HG02678 (cell line): ENCODE data around the gene ETNK2.
A peak's percentile ranks its signal among the peaks of the same experiment; 100 is the strongest.

ENCODE experiments used
- ATAC-seq: cut with Tn5 transposase; IDR thresholded peaks from one replicate; pipeline ENCODE4 v1.9.1; 2021; ENCODE audit warnings: mild to moderate bottlenecking, moderate library complexity; ENCODE audit not compliant: unreplicated experiment

The ETNK2 gene

DNA sequence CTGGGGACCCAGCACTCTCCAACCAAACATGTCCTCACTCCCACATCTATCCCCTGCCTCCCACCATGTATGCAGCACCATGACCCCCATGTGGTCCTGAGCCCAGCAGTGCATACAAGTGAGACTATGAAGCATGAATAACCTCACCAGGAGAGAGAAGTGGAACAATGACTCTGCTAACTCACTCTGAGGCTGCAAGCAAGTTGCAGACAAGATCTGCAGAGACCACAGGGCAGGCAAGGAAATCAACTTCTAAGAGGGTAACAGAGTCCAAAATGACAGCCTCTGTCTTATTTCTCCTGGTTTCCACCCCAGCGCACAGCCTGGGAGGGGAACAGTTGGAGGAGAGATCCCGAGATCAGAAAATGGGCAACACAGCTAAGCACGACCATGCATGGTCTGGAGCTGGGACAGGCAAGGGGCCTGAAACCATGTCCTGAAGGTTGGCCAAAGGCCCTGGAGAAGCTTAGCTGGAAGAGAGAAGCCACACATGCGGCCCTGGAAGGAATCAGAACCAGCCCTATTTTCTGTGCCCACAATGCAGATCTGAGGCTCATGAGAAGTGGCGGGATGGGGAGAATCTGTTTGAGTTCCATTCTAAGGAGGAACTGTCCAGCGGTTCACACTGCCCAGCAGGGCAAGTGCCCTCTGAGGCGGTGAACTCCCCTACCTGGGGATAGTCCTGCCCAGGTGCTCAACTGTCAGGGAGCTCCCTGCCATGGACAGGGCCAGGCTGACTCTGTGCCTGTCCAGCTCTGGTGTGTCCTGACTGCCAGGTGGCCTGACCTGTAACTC, 26.8 kb upstream of the ETNK2 start:
- ATAC-seq = no peak

DNA sequence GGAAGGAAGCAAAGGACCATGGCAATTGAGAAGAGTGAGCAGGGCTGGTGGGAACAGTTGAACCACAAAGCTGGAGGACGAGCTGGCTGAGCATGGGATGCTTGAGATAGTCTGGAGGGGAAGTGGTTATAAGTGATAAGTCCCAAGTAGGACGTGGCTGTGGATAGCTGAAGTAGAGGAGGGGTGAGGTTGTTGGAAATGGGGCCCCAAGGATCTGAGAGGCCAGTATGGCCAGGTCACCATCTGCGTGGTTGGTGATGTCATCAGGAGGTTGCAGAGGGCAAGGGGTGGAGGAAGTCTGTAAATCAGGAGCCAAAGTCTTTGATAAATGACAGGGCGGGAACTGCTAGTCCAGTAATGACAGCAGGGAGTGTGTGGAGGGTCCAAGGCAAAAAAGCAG, 25.3 kb upstream of the ETNK2 start:
- ATAC-seq = no peak

DNA sequence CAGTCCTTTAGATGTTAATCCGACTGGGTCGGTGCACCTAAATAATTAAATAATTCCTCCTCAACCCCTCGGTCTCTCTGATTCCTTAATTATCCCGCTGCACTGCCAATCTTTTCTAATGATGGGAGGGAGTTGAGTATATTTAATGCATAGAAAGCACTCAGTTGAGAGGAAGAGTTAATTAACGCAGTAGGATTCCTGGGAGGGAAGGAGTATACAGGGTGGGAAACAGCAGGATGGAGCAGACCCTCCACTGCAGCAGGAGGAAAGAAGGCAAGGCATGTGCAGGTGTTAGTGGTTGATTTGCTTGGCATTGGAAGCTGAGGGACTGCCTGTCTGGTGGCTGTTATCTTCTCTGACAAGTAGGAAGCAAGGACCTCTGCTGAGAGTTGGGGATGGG, 24.2 kb upstream of the ETNK2 start:
- no peak for ATAC-seq

DNA sequence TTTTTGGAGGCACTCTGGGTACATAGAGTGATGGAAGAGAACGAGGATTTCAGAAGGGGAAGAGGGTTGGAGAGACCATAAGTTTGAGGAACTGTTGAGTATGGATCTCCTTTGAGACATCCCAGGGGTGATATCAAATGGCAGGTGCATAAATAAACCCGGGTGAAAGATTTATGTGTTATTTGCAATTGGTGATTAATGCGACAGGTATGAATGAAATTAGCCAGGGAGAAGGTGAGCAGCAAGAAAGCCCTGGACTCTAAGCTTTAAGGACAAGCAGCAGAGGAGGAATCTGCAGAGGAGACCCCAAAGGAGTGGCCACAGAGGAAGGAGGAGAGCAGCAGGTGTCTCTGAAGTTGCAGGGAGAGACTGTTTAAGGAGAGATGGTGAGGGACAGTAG, 23.1 kb upstream of the ETNK2 start:
- ATAC-seq = no peak

DNA sequence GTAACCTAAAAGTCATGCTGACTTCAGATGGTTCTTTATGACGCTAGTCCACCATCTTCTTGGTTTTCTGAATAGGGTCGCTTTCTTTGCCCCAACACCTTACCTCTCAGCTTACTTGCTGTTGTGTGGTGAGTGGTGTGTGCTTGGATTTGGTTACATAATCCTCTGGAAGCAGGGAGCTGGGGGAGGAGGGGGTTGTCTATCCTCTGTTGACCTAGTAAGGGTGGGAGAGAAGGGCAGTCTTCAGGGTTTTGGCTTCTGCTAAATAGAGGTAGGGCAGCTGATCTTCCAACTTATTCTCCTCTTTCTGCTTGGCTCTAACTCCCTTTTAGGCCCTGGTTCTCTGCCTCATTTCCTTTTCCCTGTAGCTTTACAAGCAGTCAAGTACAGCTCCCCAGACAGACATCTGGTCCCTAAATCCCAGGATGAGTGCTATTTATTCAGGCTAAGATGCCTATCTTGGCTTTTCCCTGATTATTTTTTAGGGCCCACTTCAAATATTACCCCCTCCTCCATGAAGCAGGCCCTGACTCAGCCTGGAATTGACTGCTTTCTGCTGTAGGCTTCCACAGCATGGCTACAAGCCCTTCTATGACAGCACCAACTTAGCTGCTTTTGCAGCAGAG, 20.7 kb upstream of the ETNK2 start:
- no peak for ATAC-seq

DNA sequence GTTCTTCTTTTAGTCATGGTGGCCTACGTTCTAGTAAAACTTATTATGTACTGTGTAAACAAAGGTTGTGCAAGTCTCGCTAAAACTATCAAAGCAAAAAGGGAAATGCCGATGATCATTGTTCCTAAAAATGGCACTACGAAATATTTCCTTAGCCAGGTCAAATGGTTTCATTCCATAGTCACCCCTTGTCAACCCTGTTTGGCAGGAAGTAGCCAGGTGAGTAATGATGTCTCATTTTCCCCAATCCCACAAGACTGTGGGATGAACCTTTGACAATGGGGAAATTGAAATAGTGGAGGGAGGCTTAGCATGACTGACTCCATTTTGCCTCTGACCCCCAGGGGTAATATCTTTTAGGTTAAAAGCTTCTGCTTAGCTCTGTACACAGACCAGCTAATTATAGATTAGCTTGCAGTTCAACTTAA, 19.9 kb upstream of the ETNK2 start:
- ATAC-seq = no peak

DNA sequence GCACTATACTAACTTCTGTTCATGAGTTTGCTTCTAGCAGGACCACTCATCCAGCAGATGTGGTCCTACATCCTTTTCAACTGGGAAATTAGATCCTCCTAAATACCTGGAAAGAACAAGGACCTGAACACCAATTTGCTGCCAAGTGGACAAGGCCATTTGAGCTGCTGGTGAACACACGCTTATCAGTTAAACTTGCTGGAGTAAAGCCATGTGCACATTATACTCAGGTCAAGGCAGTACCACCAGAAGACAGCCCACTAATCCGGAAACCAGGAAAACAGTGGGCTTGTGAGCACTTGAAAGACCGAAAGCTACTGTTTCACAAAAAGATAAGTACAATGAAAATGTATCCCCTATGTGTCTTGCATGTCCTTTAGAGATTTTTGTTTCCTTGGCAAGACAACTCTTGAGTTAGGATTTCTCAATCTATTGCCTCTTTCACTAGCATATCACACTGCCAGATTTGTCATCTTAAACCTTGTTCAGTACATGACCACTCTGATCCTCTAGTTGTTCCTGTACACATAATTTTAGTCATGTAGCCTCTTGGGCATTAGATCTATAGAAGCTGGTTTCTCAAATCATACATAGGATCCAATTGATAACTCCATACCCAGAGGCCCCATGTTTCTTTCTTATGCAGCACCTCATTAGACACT, 18.8 kb upstream of the ETNK2 start:
- no peak for ATAC-seq

DNA sequence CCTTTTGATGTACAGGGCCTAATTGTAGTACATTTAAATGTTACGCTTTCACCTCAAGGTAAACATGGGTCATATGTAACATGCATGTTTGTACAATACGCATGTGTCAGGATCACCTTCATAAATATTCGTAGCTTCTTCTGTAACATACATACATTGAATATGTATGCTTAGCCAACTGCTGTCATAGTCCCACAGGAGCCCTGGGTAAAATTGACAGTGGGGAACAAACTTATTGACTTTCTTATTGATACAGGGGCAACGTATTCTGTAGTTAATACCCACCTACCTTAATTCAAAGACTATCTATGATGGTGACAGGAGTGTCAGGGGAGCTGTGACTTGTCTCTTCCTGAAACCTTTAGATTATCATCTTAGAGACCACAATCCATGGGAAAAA, 18.0 kb upstream of the ETNK2 start:
- ATAC-seq = no peak

DNA sequence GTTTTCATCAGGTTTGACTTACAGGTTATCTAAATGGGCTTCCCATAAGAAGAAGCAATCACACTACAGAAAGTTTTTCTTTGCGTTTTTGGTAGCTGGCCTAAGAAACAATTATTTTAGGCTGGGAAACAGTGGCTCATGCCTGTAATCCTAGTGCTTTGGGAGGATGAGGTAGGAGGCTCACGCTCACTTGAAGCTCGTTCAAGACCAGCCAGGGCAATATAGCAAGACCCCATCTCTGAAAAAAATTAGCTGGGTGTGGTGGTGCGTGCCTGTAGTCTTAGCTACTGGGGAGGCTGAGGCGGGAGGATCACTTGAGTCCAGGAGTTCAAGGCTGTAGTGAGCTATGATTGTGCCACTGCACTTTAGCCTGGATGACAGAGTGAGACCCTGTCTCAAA, 15.9 kb upstream of the ETNK2 start:
- ATAC-seq = no peak

DNA sequence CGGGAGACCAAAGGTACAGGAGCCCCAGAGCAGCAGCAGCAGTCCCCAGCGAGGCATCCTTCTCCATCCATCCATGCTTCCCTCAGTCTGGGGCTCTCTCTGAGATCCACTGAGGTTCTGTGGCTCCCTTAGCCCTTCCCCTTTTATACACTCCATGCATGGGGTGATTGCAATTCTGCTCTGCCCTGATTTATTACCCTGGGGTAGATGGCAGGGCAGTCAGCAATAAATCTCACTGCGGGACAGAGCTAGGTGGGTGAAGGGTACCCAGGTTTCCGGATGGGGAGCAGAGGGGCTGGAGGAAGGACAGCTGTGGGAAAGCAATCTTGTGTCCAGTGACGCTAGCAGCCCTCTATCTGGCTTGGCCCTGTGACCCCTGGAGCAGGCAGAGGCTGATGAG, 14.4 kb upstream of the ETNK2 start, which contains the start of gene REN:
REN (minus strand) TSS at position 119 of the 400 bp plus-strand sequence; CDS start at position 75, 44 bp downstream.
- no peak for ATAC-seq

DNA sequence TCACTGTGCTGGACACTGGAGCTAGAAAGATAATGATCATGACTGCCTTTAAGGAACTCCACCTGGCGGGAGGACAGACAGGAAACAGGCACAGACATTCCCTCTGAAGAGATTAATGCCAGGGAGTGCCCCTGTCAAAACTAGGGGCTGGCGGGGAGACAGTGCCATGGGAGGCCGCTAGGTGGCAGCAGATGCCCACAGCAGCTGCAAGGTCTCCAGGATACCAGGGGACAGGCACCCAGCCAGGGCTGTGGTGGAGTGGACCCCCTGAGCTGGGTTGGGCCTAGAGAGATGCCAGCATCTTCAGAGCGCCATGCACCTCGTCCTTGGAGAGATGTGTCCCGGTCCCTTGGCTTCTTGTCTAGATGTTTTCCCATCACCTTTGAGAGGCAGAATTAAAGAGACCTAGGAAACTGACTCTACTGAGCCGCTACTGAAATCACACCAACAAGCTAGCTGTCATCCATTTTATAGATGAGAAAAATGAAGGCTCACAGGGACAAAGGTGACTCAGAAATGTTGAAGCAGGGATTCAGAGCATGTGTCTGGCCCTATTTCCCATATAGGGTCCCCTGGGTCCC, 10.7 kb upstream of the ETNK2 start:
- peak; percentile 58 for ATAC-seq

DNA sequence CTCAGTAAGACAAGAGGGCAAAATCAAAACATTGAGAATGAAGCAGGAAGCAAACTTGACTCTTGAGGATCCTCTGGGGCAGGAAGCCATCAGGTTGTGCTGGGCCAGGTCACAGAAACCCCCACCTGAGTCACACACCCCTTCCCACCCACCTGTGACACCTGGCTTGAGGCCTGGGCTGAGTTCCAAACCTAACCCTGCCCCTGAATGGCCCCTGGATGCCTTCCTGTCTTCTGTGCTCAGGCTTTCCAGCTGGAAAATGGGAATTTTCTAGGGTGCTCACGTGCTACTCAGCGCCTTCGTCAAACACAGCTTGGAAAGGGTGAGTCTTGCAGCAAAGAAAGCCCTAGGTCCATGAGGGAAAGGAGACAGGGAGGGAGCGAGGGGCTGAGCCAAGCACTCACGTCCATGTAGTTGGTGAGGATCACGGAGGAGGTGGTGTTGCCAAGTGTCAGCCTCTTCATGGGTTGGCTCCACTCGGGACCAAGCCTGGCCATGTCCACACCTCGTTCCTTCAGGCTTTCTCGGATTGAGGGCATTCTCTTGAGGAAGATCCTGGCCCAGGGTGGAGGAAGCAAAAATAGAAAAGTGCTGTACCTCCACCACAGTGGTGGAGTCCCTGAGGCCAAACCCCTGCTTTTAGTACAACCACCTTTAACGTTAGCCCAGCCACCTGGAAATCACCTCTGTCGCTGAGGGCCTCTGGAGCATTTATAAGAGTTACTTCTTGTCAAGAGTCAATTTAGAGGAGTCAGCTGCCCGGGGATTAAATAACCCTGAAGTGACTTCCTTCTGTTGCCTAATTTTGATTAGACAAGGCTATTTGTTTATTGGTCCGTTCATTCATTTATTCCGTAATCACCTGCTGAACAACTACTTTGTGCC, 10.0 kb upstream of the ETNK2 start:
- no peak for ATAC-seq

DNA sequence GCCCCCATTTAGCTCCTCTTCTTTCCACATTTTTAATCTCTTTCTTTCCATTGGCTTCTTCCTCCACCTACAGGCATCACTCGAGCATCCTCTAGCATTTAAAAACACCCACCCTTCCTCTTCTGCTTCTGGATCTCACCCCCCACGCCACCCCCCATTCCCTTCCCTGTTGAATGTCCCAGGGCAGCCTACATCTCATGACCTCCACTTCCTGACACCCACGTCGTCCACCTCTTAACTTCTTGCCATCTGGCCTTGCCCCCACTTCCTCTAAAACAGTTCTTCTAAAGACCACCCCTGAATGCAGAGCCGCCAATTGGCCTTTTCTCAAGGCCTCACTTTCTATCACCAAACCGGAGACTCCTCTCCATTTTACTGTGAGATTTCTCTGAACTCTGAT, 6.1 kb upstream of the ETNK2 start:
- ATAC-seq = no peak

DNA sequence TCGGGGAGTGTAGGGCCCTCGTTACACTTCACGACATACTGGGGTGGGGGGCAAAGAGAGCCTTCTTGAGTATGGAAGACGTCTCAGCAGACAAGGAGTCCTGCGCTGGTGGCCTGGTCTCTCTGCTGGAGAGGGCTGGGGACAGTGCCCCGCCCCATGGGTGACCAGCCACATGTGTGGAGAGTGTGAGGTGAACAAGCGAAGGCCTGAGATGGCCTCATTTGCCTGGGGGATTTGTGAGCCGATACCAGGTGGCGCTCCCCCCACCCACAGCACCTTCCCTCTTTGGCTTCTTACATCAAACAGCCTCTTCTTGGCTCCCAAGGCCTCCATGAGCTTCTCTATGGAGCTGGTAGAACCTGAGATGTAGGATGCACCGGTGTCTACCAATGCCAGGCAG, 4.0 kb upstream of the ETNK2 start:
- no peak for ATAC-seq

DNA sequence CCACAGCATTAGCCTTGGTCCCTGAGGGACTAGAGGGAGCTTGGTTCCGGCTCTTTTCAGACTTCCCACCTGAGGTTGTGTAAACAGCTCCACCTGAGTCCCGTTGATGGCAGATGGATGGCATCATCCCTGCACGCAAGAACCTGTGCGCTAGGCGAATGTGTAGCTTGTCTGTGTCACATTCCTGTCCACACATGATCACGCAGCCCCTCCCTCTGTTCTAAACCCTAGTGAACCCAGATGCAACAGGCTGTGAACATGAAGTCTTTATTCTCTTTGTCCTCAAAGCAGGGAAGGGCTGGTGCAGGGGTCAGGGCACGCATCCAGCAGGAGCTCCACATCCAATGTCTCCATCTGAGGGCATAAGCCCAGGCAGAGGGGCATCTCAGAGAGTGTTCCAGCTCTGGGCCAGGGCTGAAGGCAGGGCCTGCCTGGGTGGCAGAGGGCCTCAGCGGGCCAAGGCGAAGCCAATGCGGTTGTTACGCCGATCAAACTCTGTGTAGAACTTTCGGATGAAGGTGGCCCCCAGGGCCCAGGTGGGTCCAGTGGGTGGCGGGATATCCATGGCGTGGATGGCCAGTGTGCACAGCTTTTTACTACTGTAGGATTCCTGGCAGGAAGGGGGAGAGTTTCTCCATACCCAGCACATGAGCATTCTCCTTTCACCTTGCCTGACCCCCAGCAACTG, 2.9 kb upstream of the ETNK2 start:
- no peak for ATAC-seq

DNA sequence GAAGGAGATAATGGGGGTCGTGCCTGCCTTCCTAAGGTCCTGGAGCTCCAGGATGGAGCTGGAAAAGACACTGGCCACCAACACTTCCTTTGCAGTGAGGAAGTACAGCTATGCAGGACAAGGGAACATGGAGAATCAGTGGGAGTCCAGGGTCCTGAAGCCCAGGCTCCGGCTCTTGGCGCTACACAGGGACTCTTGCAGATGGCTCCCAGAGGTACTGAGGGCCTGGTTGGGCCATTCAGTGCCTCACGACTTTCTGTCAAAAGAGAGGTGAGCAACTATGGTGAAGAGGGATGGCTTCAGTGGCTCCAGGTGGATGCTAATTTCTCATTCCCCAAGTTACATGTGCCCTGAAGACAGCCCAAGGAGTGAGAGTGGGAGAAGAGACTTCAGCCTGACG, 1.8 kb upstream of the ETNK2 start:
- no peak for ATAC-seq

DNA sequence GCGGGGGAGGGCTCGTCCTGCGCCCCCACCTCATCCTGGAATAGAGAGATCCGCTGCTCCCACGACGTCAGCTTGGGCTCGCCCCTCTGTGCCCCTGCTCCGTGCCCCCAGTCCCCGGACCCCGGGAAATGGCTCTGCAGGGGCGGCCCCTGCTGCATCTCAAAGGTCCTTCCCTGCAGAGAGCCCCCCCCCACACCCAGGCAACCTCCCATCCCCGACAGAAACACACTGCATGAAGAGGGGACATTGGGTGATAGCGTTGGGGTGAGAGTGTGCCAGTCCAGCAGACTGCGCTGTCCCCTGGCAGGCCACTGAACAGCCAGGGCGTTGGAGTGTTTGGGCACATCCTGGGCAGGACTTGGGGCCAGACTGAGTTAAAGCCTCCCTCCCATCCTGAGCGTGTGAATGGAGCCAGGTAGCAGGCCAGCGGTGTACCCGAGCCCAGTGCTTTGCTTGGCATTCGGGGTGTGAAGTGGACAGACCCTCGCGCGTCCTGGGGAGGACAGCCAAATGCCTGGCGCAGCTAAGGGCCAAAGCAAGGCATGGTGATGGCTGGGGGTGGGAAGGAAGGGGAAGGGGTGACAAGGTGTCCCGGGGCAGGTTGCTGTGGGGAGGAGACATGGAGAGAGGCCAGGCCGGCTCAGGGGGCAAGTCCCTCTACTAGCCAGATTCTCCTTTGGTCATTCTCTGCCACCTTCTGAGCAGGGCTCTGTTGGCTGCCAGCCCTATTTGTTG, 633 bp upstream of the ETNK2 start:
- ATAC-seq = no peak

DNA sequence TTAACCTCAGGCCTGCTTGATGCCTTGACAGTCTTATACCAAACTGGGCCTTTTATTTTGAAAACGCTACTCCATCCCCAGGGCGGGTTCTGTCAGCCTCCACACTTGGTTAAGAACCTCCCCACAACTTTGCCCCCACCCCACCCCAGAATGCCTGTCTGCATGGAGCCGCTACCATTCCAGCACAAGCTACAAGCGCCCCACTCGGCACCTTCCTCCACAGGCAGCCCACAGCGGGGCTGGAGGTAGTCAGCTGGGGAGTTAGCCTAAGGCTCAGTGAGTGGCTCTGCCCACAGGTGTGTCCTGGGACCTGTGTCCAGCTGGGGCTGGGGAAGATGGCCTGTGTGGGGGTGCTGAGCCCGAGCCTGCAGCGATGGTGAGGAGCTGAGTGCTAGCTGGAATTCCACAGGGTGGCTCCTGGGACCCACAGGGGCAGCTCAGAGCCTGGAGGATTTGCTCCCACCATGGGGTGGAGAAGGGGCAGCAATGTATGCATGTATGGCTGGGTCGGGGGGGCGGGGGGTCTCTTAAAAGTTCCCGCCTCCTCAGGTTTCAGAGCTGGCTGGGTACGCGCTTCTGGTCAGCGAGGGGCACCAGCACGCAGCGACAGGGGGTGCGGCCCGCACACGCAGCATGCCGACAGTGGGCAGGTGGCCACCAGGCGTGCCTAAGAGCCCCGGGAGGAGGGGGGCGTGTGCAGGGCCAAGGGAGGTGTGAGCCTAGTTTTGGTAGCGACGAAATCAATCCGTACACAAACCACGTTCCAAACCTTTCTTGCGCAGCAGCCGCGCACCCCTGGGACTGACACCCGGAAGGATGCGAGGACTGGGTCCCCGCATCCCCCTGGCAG, 917 bp downstream of the ETNK2 start:
- no peak for ATAC-seq
